A549 (cell line): Measurements from ENCODE around the gene CACNA1D. TPM values are rescaled to one million over a fixed set of nuclear protein-coding genes. Genes with fewer than 3 reads are reported as not detected.

Source experiments
- ATAC-seq, 2 experiments: fragments of 200-7000 bp in 1 of 2; fragments of >200 bp in 1 of 2; cut with Nextera tagmentation in 1 of 2; cut with Tn5 transposase in 1 of 2; 3 replicates each; pipeline versions ENCODE4 v1.8.0 to v1.9.1; 2018 to 2020; ENCODE audit warnings: mild to moderate bottlenecking in 1 of 2, moderate library complexity in 1 of 2
- CTCF ChIA-PET: fragments of 300-600 bp; sonication (Branson Sonifier 250); formaldehyde crosslinking; extraction: SDS; loops from one replicate; lab custom pipeline; 2021; ENCODE audit warnings: antibody characterized with exemption, inconsistent platforms; lab: Yijun Ruan, JAX
- POLR2A ChIA-PET: fragments of 350-600 bp; formaldehyde crosslinking; extraction: SDS; loops from one replicate; lab custom pipeline; 2021; ENCODE audit warnings: antibody characterized with exemption, inconsistent platforms; lab: Yijun Ruan, JAX
- DNase-seq, 2 experiments: peaks; one replicate each; pipeline versions ENCODE4 v3.0.0 to v3.0.0-alpha.2; 2011 to 2016; ENCODE audit warnings: low read depth in 1 of 2, low spot score in 1 of 2
- FAIRE-seq: peaks from 2 replicates; lab custom pipeline; 2011; peaks lifted over from hg19 to GRCh38; lab: Jason Lieb, UNC
- H3K27ac ChIP-seq, 2 experiments: fragments of >200 bp; sonication (Bioruptor Twin); formaldehyde crosslinking; 3 replicates each; pipeline ENCODE4 v1.5.1; 2016 to 2017
- H3K4me1 ChIP-seq: fragments of >200 bp; sonication (Bioruptor Twin); formaldehyde crosslinking; 3 replicates; pipeline ENCODE4 v1.6.1; 2016
- H3K4me2 ChIP-seq: fragments of >200 bp; sonication (Bioruptor Twin); formaldehyde crosslinking; 3 replicates; pipeline ENCODE4 v1.6.1; 2016
- H3K4me3 ChIP-seq: fragments of >200 bp; sonication (Bioruptor Twin); formaldehyde crosslinking; 3 replicates; pipeline ENCODE4 v1.5.1; 2016
- H3K9me3 ChIP-seq: fragments of >200 bp; sonication (Bioruptor Twin); formaldehyde crosslinking; 3 replicates; pipeline ENCODE4 v1.6.1; 2016
- ATOH8 ChIP-seq: fragments of 250-450 bp; sonication (Bioruptor Pico); IDR thresholded peaks from 2 replicates; pipeline ENCODE4 v1.5.0; 2020; ENCODE audit warnings: low read depth, mild to moderate bottlenecking, moderate library complexity
- BCL3 ChIP-seq: fragments of >200 bp; sonication (Bioruptor Twin); formaldehyde crosslinking; IDR thresholded peaks from 3 replicates; pipeline ENCODE4 v1.6.1; 2016
- CBX8 ChIP-seq: fragments of 200-600 bp; sonication (generic); IDR thresholded peaks from 2 replicates; pipeline ENCODE4 v1.6.1; 2016
- CEBPB ChIP-seq, 2 experiments: fragments of >200 bp in 1 of 2; sonication (Bioruptor Twin) in 1 of 2; formaldehyde crosslinking in 1 of 2; IDR thresholded peaks; 2 replicates each; pipeline ENCODE4 v1.6.1; 2012 to 2016
- CHD2 ChIP-seq: fragments of 150-350 bp; IDR thresholded peaks from 2 replicates; pipeline ENCODE4 v1.6.1; 2014; ENCODE audit warnings: low read length; ENCODE audit not compliant: partially characterized antibody
- CHD4 ChIP-seq: fragments of 200-600 bp; sonication (generic); IDR thresholded peaks from 2 replicates; pipeline ENCODE4 v1.6.1; 2016; ENCODE audit warnings: antibody characterized with exemption, mild to moderate bottlenecking, borderline replicate concordance
- EHMT2 ChIP-seq: fragments of 200-600 bp; sonication (generic); IDR thresholded peaks from 2 replicates; pipeline ENCODE4 v1.6.1; 2016; ENCODE audit warnings: antibody characterized with exemption, low read depth, mild to moderate bottlenecking, moderate library complexity
- EP300 ChIP-seq, 2 experiments: fragments of >200 bp; sonication (Bioruptor Twin); formaldehyde crosslinking; IDR thresholded peaks; 2 replicates in 1 of 2; 3 replicates in 1 of 2; pipeline ENCODE4 v1.6.1; 2016 to 2017
- FOSL2 ChIP-seq, 2 experiments: fragments of 450-650 bp in 1 of 2; fragments of >200 bp in 1 of 2; sonication (Bioruptor Twin) in 1 of 2; formaldehyde crosslinking; IDR thresholded peaks; 2 replicates each; pipeline versions ENCODE4 v1.5.0 to v1.6.1; 2016 to 2020; ENCODE audit warnings: mild to moderate bottlenecking in 1 of 2, moderate library complexity in 1 of 2
- FOXS1 ChIP-seq: fragments of 250-450 bp; sonication (Bioruptor Pico); IDR thresholded peaks from 2 replicates; pipeline ENCODE4 v1.5.0; 2020; ENCODE audit warnings: mild to moderate bottlenecking, moderate library complexity
- GATA3 ChIP-seq: IDR thresholded peaks from 2 replicates; pipeline ENCODE4 v1.6.1; 2012; ENCODE audit warnings: borderline replicate concordance
- HDAC2 ChIP-seq: fragments of 200-600 bp; sonication (generic); IDR thresholded peaks from 2 replicates; pipeline ENCODE4 v1.6.1; 2016
- HES2 ChIP-seq: fragments of >200 bp; sonication (Bioruptor Twin); formaldehyde crosslinking; IDR thresholded peaks from 2 replicates; pipeline ENCODE4 v1.6.1; 2016
- MAX ChIP-seq: IDR thresholded peaks from 2 replicates; pipeline ENCODE4 v1.6.1; 2012
- NPAS2 ChIP-seq: fragments of 250-450 bp; sonication (Bioruptor Pico); IDR thresholded peaks from 2 replicates; pipeline ENCODE4 v1.8.0; 2022; ENCODE audit warnings: mild to moderate bottlenecking, moderate library complexity, borderline replicate concordance
- POLR2AphosphoS2 ChIP-seq: conservative IDR thresholded peaks from 2 replicates; pipeline ENCODE4 v1.6.1; 2012; ENCODE audit warnings: low read length, improper control_type of control experiment, inconsistent platforms
- RARB ChIP-seq: fragments of 250-450 bp; sonication (Bioruptor Pico); IDR thresholded peaks from 2 replicates; pipeline ENCODE4 v1.8.0; 2021; ENCODE audit warnings: mild to moderate bottlenecking, moderate library complexity
- RCOR1 ChIP-seq: fragments of 150-350 bp; IDR thresholded peaks from 2 replicates; pipeline ENCODE4 v1.6.1; 2014; ENCODE audit warnings: antibody characterized with exemption, low read length, low read depth
- RFX5 ChIP-seq: fragments of 450-650 bp; IDR thresholded peaks from 2 replicates; pipeline ENCODE4 v1.7.1; 2014; ENCODE audit warnings: antibody characterized with exemption, mild to moderate bottlenecking, moderate library complexity
- SMC3 ChIP-seq: fragments of >200 bp; sonication (Bioruptor Twin); formaldehyde crosslinking; IDR thresholded peaks from 3 replicates; pipeline ENCODE4 v1.6.1; 2018; ENCODE audit warnings: inconsistent platforms
- SREBF2 ChIP-seq: fragments of 450-650 bp; IDR thresholded peaks from 2 replicates; pipeline ENCODE4 v1.6.1; 2014; ENCODE audit warnings: mild to moderate bottlenecking, moderate library complexity
- ZC3H11A ChIP-seq: fragments of 450-650 bp; IDR thresholded peaks from 2 replicates; pipeline ENCODE4 v1.6.1; 2014; ENCODE audit warnings: antibody characterized with exemption, mild to moderate bottlenecking
- WGBS: methylation state at CpG from one replicate; pipeline ENCODE4 v1.1.6; 2017; ENCODE audit errors: missing lambda C conversion rate; 5-methylcytosine and 5-hydroxymethylcytosine counted together
- polyA plus RNA-seq, 4 experiments: library from polyadenylated mRNA; depleted of rRNA in 3 of 4; stranded (reverse); fragments of >200 nt; fragmentation: RNase III in 1 of 4; extraction: RNeasy Plus Mini Kit Qiagen cat#74134 plus additional on column Dnase treatment in 1 of 4; gene quantifications; 2 replicates in 3 of 4; 3 replicates in 1 of 4; pipeline ENCODE4 v1.2.3, GENCODE V29; 2011 to 2017

Gene CACNA1D
- polyA plus RNA-seq, 2 of the 4 experiments (the other 2 are of a cell fraction) = 1.1 to 10.7 TPM

GRCh38 chr3:53715815-53716483, 221.5 kb downstream of the CACNA1D start:
- POLR2A ChIA-PET = no interaction called here
- FAIRE-seq = no peak
- Histone ChIP-seq H3K4me1 (0 out of 3 replicates have a peak, but pooled peaks cover 3% of the 10 kb centered on the region), H3K4me2 (no peak overlapping the region)
- no peak for TF ChIP-seq CHD4
- no peak for TF ChIP-seq SMC3
- TF ChIP-seq, all 56 proteins: peak for 0
- no peak for ATAC-seq
- Histone ChIP-seq H3K27ac (no peak overlapping the region), H3K9me3 (no peaks in the 10 kb centered on the region), H3K4me3 (no peak overlapping the region)
- DNase-seq = no peak
- 81% methylated on average over 5 of the region's 5 CpGs for WGBS
- CTCF ChIA-PET = interaction anchor here (1.0 to 1.2 kb wide), 2 partner anchors 8 to 342 kb away, joined by 3 to 4 read pairs; no protein-coding TSS in a partner anchor

GRCh38 chr3:53716998-53717397, 222.6 kb downstream of the CACNA1D start:
- no peak for TF ChIP-seq POLR2AphosphoS2
- TF ChIP-seq CEBPB (IDR thresholded peaks at IDR 0.05) = no peak
- TF ChIP-seq BCL3 = no peak
- no peak for TF ChIP-seq SMC3
- no peak for TF ChIP-seq NPAS2
- TF ChIP-seq CHD4 = no peak
- no peak for TF ChIP-seq EP300 (IDR thresholded peaks at IDR 0.05)
- no peak for TF ChIP-seq CHD2
- no peak for TF ChIP-seq RFX5
- no peak for TF ChIP-seq FOSL2 (IDR thresholded peaks at IDR 0.05)
- no peak for TF ChIP-seq FOSL2 (CRISPR knock-in tag; IDR thresholded peaks at IDR 0.05)
- TF ChIP-seq MAX = no peak
- TF ChIP-seq GATA3 = no peak
- TF ChIP-seq RARB (CRISPR knock-in tag) = no peak
- no peak for TF ChIP-seq ZC3H11A
- TF ChIP-seq SREBF2 = no peak
- TF ChIP-seq HES2 = no peak
- no peak for TF ChIP-seq CBX8
- no peak for TF ChIP-seq EHMT2
- 92% methylated on average over 7 of the region's 7 CpGs for WGBS
- ChIA-PET POLR2A (no interaction called here), CTCF (interaction anchor here (0.7 to 0.9 kb wide), 2 partner anchors 342 to 418 kb away, joined by 3 to 4 read pairs; no protein-coding TSS in a partner anchor)
- H3K27ac ChIP-seq = no peak overlapping the region
- H3K4me1 ChIP-seq = 0 out of 3 replicates have a peak, but pooled peaks cover 3% of the 10 kb centered on the region
- H3K9me3 ChIP-seq = no peaks in the 10 kb centered on the region
- DNase-seq (no peak), FAIRE-seq (no peak), ATAC-seq (no peak)
- H3K4me2 ChIP-seq = no peak overlapping the region
- H3K4me3 ChIP-seq = no peak overlapping the region

GRCh38 chr3:53718462-53718861, 224.1 kb downstream of the CACNA1D start:
- Histone ChIP-seq H3K9me3 (no peaks in the 10 kb centered on the region), H3K4me1 (0 out of 3 replicates have a peak, but pooled peaks cover 3% of the 10 kb centered on the region), H3K4me3 (no peak overlapping the region), H3K4me2 (no peak overlapping the region), H3K27ac (no peak overlapping the region)
- ATAC-seq (no peak), FAIRE-seq (no peak), DNase-seq (no peak)
- WGBS = 80% methylated on average over 14 of the region's 17 CpGs
- ChIA-PET CTCF (no interaction called here), POLR2A (no interaction called here)
- TF ChIP-seq RFX5 = no peak
- no peak for TF ChIP-seq HDAC2
- TF ChIP-seq ATOH8 = no peak
- no peak for TF ChIP-seq RCOR1
- no peak for TF ChIP-seq FOXS1 (CRISPR knock-in tag)
- TF ChIP-seq HES2 = no peak
- no peak for TF ChIP-seq FOSL2 (IDR thresholded peaks at IDR 0.05)
- no peak for TF ChIP-seq FOSL2 (CRISPR knock-in tag; IDR thresholded peaks at IDR 0.05)
